SW480 (cell line): ENCODE measurements around the gene AVEN.

Experiments used
- DNase-seq: peaks from one replicate; pipeline ENCODE4 v3.0.0-alpha.2; 2016; ENCODE audit warnings: low spot score

AVEN gene

DNA sequence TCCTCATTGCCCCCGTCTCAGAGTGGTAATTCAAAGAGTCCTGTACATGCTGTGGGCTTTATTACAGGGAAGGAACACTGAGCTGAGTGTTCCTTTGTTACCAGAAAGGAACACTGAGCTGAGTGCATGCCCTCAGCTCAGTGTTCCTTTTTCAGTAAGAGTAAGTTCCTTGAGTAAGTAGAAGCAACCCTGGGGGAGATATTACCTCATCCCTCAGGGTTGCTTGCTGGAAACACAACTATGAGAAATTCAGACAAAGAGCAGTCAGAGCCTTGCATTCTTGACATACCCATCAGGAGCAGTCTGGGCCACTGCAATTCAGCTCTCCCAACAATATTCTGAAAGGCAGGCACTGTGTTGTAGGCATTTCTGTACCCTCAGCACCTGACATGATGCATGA, 53.7 kb downstream of the AVEN start:
- DNase-seq, result no peak

- no peak for DNase-seq
Measured at GRCh38 chr15:33982516-33982915, 56.5 kb downstream of the AVEN start.

GRCh38 chr15:33980159-33980558, 58.8 kb downstream of the AVEN start:
- no peak for DNase-seq

DNA sequence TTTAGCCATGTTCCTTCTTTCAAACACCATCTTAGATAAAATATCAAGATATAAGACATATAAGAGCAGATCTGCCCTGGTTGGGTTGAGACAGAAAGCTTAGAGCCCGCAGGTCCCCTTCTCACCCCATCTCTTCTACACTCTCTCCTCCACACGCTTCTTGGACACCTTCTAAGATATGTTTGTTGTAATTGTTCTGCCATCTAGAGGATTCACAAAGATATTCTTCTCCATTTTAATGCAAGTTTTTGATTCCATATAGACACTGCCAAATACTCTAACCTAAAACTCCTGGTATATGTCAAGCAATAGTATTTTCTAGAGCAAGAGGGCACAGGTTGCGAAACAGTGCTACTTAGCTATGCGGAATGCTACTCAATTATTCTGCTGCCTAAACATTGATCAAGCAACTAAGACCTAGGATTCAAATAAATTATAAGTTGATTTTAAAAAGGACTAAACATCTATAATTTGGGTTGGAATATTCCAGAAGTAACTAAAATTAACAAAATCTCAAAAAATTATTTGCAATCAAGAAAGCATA, 63.9 kb downstream of the AVEN start:
- no peak for DNase-seq

- DNase-seq, result no peak
Measured at GRCh38 chr15:33971811-33972210, 67.2 kb downstream of the AVEN start.

DNA sequence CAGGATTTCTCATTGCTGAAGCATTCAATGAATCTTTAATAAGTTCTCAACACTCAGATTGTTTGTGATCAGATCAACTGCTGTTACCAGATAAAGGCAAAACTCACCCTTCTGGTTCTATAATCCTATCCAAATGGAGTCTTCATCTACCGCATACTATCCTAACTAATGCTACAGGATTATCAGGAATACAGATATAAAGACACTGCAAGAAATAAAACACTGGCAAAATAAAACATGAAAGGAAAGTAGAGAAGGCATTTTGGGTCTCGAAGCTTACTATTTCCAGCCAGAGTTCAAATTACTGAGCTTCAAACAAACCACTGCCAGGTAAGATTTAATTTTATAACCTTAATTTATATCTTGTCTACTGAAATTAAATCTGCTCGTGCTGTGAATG, 70.2 kb downstream of the AVEN start:
- no peak for DNase-seq

DNA sequence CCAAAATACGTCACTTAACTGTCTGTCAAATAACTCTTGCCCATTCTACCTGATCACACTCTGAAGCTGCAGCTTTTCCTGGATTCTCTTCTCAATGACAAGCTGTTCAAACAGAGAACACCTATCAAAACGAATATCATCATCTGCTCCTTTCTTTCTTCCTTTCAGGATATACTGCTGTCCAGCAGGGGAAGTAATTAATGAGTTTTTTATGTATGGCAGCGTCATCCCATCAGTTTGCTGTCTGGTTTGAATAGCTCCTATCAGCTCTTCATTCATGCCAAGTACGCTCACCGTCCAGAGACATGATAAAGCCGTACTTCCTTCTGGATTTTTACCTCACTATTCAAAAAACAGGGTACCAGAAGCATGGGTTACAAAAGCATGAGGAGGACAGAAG, 70.8 kb downstream of the AVEN start, which contains the start of gene CHRM5:
CHRM5 (plus strand) TSS at position 274 of the 400 bp plus-strand sequence. CDS start 94,221 bp downstream, outside the sequence.
- DNase-seq, result no peak

DNA sequence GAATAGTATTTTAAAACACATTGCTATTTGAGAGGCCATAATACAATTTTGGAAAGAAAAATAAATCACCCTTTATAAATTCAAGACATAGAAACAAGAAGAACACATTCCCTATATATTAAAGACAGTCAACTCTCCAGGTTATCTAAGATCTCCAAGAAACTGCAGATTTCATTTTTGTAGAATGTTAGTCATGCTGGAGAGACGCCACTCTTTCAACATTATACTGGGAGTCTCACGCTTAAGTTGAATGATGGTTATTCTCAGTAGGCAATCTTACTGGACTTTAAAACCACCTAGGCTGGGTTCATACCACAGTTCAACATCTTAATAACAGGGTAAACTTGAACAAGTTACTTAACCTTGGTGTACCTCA, 74.4 kb downstream of the AVEN start:
- no peak for DNase-seq

DNA sequence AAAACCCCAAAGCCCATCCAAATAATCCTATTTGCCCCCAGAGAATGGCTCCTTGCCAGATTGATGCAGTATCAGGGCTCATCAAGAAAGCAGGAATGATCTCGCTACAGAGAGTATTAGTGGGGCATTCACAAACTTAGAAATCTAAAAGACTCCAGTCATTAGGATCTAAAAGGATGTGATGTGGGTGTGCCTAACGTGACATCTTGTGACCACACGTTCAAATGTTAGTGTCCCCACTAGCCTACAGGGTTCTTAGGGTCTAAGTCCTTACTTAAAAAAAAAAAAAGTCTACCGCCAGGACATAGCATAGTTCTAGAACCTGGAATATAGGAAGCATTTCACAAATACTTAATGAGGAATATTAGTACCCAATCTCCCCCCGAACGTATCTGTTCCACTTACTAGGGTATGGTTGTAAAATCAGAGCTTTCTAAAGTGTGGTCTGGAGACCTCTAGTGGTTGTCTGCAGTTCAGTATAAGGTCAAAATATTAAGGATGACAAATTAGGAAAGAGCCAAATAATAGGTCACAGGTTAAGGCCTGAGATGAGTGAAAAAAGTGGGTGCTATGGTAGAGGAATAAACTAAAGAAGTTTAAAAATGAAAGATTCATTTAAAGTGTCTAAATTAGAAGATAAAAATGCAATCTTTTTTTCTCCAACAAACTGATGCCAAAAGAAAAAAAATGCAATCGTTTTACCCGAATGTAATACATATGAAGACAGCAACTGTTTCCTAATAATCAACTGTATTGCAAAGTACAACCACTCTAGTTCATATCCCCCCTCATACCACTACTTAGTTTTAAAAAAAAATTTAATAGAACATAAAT, 75.0 kb downstream of the AVEN start:
- peak; percentile 42 for DNase-seq

- no peak for DNase-seq
Measured at GRCh38 chr15:33960549-33960935, 78.5 kb downstream of the AVEN start.

GRCh38 chr15:33959844-33960548, 79.0 kb downstream of the AVEN start:
- no peak for DNase-seq

DNA sequence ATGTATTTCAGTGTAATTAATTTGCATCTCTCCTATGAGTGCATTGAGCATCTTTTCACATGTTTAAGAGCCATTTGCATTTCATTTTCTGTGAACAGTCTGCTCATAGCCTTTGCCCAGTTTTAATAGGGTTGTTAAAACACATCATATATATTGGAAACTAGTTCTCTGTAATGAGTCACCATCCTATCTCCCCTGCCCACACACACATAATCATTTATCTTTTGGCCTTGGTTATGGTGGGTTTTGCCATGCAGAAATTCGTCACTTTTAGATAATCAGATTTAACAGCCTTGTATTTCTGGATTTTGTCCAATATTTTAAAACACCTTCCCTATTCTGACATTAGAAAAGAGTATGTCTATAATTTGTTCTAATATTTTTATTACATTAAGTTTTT, 82.6 kb downstream of the AVEN start:
- DNase-seq, result no peak

DNA sequence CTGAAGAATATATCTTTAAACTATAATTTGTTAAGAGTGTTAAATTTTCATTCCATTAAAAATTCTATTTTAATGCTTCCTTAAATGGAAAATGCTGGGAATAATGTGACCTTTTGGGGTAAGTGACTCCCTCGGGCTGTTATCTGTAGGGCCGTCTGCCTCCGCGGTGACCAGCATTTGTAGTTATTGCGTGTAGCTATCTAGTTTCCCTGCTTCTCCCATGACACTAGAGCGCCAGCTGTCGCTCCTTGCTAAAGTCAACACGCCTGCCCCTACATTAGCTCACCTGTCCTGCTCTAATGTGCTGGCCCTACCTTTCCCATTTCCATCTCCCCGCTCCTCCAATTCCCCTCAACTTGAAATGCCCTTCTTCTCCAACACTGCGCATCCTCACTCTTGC, 83.1 kb downstream of the AVEN start:
- DNase-seq, result no peak

GRCh38 chr15:33946152-33946551, 92.9 kb downstream of the AVEN start:
- no peak for DNase-seq

- no peak for DNase-seq
Measured at GRCh38 chr15:33941279-33942063, 97.5 kb downstream of the AVEN start.

DNA sequence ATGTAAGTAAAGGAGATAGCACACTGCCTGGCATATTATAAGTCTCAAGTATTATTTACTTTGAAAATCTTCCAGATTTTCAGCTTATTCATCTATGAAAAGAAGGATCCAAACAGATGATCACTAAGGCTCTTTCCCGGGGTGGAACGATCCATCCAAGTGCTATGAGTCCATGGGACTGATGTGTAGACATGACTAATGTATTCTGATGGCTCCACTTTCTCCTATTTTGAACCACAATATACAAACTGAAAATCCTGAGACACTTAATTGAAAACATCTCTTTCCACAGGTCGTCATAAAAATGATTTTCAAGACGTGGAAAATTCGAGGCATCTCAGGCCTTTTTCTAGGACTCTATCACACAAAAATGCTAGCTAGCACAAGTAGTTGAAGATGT, 104.1 kb downstream of the AVEN start:
- no peak for DNase-seq

- DNase-seq, result no peak
Measured at GRCh38 chr15:33934396-33934795, 104.6 kb downstream of the AVEN start.

DNA sequence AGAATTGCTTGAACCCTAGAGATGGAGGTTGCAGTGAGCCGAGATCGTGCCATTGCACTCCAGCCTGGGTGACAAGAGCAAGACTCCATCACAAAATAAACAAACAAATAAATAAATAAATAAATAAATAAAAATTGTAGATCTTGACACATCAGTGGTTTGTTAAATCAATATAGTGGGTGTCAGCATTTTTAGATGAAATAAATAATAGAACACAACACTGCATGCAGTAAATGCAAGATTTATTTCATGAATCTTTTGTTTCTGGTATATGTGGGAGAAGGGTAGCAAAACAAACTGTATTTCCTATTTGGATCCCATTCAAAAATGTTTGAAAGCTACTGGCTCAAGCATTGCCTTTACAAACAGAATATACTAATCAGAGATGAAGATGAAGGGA, 106.3 kb downstream of the AVEN start:
- no peak for DNase-seq

GRCh38 chr15:33926260-33926659, 112.7 kb downstream of the AVEN start:
- no peak for DNase-seq

DNA sequence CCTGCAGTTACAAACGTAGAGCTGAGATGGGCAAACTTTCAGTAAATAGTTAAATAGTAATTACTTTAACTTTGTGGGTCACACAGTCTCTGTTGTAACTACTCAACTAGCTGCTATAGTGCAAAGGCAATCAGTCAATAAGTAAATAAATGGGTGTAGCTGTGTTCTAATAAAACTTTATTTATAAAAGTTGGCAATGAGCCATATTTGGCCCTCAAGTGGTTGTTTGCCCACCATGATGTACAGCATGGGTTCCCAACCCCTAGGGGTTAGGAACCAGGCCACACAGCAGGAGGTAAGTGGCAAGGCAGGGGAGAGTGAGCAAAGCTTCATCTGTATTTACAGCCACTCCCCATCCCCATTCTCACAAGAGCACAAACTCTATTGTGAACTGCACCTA, 115.6 kb downstream of the AVEN start:
- no peak for DNase-seq

- peak; percentile 78 for DNase-seq
Measured at GRCh38 chr15:33915571-33916407, 123.2 kb downstream of the AVEN start.

GRCh38 chr15:33913459-33913858, 125.5 kb downstream of the AVEN start:
- no peak for DNase-seq
